ENCODE results near the gene NLN. TPM values are rescaled to one million over a fixed set of nuclear protein-coding genes. Genes with fewer than 3 reads are reported as not detected.
"Not testable (repeated sequence)": the region's sequence is repeated elsewhere in the genome, so short reads cannot be mapped to it uniquely, and the experiment has no call there.

Gene NLN
- total RNA-seq, 1 donor from 2014 or later, result 31.5 TPM

DNA sequence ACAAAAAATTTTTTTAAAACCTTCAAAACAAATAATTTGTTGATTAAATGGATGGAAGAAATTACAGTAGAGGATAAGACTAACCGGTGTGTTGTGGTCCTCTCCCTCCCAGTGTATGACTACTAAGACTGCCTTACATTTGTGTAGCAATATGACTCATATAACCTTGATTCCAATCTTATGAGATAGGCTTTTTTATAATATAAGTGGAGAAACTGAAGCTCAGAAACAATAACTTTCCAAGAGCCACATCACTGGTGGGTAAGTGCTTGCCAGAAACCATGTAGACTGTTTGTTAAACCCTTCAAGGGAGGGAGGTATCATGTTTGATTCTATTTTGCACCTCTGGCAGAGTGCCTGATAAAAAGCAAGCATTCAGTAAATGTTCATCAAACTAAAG is 47.5 kb downstream of the NLN start:
- DNase-seq (ENCODE audit: low spot score), result no peak

DNA sequence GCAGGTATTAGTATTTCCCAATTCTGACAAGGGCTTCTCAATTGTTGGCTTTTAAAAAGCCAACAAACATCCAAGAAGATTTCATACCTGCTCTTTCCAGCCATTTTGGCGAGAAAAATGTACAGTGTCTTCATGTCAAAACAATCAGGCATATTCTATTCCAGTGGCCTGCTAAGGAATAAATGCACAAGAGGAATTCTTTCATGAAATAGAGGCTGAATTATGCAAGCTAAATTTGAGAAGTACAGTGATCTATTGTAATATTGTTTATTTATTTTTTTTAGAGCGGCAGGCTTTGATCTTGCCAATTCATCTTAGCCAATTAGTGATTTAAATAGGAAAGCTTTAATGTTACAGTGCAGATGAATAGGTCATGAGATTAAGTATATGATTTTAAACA is 49.3 kb downstream of the NLN start:
- DNase-seq (ENCODE audit: low spot score), result no peak

DNA sequence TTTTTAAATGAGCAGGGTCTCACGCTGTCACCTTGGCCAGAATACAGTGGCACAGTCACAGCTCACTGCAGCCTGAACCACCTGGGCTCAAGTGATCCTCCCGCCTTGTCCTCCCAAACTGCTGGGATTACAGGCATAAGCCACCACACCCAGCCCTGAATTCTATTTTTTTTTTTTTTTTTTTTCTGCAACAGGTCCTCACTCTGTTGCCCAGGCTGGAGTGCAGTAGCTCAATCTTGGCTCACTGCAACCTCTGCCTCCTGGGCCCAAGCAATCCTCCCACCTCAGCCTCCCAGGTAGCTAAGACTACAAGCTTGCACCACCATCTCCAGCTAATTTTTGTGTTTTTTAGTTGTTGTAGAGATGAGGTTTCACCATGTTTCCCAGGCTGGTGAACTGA is 51.0 kb downstream of the NLN start:
- not testable (repeated sequence) for DNase-seq (ENCODE audit: low spot score)

DNA sequence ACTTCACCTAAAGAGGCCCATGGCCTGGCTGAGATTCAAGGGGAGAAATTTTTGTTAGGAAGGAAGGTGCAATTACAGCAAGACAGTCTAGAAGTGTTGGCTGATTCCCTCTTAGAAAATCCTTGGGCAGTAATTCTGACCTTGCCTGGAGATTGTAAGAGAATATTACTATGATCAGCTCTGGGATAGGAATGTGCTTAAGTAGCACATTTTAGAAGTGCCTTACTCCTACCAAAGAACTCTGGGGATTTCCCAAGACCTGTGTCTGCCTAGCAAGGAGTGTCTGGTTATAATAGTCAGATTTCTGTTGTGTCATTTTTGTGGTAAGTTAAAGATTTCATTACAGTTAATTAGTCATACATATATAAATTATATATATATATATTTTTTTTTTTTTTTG is 52.3 kb downstream of the NLN start:
- no peak for DNase-seq (ENCODE audit: low spot score)

DNA sequence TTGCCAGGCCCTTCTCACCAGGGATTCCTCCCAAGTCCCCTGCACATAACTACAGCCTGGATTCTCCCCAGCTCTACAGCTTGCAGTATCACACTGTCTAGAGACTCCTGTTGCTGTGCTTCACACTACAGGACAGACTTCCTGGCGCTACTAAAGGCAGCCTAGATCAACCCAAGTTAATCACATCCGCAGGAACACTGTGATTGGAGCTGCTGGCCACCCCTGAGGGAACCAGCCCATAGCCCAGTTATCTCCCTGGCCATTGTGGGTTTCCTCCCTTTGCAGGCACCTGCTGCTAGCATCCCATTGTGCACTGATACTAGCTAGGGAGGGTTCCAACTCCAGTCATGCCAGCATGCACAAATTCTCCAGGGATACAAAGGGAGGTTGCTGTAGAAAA is 53.5 kb downstream of the NLN start:
- DNase-seq (ENCODE audit: low spot score), result no peak

DNA sequence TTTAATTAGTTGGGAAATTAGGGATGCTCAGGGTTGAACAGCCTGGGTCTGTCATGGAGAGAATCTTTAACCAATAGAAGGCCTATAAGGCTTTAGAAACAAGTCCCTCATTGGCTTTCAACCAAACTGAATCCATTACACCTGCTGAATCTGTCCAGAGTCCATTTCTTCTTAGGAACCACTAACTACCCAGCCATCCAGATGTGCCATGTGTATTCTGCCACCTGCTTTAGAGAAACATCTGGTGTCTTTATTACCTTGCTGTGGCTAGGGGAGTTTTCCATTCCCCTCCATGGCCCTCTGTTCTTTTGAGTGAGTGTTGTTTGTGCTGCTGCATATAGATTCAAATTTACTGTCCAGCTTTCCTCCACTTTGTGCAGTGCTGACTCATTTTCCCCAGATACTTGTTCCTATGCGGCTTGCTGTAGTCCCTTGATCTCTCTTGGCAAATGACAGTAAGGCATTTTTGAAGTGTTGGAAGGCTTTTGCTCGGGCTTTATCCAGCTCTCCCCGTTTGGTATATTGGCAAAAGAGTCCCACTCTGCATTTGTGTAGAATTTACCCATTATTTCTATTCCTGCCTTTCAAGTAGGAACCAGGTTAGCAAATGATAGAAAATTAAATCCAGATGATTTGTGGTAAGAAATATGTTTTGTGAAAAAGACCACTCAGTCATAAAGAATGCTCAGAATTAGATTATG is 54.6 kb downstream of the NLN start:
- no peak for DNase-seq (ENCODE audit: low spot score)

DNA sequence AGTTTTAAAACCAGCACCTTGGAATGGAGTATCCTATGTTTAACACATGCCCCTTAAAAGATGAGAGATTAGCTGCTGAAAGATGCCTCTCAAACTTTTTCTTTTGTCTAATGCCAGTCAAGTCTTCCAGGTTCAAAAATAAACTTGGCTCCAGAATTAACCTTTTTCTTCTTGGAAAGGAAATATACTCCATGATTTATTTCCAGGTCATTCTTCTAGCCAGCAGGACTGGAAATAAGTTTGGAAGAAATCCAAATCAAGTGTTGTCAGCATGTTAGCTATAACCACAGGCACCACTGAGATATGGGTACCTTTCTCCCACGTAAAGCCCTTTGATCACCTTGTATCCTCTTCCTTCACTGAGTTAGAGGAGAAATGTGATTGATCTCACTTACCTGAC is 56.1 kb downstream of the NLN start:
- DNase-seq (ENCODE audit: low spot score), result no peak

DNA sequence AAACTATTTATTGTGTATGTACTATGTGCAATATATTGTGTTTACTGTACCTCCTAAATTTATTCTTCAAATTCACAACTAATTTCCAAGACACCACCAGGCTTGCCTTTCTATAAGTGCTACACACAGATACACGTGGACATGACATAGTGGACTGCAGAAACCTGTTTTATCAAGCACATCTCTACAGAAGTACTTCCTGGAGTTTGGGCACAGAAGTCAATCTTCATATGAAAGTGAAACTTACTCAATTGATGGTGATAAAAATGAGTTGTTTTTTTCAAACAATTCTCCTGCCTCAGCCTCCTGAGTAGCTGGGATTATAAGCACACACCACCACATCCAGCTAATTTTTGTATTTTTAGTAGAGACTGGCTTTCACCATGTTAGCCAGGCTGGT is 57.6 kb downstream of the NLN start:
- no peak for DNase-seq (ENCODE audit: low spot score)

DNA sequence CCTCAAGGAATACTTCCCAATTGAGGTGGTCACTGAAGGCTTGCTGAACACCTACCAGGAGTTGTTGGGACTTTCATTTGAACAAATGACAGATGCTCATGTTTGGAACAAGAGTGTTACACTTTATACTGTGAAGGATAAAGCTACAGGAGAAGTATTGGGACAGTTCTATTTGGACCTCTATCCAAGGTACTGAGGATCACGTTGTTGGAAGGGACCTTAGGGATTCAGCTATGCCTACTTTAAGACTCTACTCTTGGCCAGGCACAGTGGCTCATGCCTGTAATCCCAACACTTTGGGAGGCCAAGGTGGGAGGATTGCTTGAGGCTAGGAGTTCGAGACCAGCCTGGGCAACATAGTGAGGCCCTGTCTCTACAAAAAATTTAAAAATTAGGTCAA is 66.3 kb downstream of the NLN start:
- not testable (repeated sequence) for DNase-seq (ENCODE audit: low spot score)

DNA sequence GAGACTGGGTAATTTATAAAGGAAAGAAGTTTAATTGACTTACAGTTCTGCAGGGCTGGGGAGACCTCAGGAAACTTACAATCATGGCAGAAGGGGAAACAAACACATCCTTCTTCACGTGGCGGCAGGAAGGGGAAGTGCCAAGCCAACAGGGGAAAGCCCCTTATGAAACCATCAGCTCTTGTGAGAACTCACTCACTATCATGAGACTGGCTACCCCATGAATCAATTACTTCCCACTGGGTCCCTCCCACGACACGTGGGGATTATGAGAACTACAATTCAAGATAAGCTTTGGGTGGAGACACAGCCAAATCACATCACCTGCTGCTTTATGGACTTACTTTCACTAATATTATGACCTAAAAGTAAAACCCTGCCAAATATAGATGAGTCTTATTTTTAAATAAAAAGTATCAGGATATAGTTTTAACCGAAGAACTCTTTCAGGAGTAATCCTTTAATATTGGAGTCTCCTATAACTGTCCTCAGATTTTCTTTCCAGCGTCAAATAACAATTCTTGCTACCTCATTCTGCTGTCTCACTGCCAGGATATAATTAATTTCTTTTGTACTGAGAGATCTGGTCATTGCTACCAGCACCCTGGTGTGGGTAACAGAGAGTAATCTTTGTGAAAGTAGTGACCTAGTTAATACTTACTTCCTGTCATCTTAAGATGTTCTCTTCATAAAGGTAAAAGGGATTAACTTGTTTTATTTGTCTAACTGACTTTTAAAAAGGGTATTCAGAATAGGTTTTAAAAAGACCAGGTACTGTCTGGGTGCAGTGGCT is 68.6 kb downstream of the NLN start:
- no peak for DNase-seq (ENCODE audit: low spot score)

DNA sequence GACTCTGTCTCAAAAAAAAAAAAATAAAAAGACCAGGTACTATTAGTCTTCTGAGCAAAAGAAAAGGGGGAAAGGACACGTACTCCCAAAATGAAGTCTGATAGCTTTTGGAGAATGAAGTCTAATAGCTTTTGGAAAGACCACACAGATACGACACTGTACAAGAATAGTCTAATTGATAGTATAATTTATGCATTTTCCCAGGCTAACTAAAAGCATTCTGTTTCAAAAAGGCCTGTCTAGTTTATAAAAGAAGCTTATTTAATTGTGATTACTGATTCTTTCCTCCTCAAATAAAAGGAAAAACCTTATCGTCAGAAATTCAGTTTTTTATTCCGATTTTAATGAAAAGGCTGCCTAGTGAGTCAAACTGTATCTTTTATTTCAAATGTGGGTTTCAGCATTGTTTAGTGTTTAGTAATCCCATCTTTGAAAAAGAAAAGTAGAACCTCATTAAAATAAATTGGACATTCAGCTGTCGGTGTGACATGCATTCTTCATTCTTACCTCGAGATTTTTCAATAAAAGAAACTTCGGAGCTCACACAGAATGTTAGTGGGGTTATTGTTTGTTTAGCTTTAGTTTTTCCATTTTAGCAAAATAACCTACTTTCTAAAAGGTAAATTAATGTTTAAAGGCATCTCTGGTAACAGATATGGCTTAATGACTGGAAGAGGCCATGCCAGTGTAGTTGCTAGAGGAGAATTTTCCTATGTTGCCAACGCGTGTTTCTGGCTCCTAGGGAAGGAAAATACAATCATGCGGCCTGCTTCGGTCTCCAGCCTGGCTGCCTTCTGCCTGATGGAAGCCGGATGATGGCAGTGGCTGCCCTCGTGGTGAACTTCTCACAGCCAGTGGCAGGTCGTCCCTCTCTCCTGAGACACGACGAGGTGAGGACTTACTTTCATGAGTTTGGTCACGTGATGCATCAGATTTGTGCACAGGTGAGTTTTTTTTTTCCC is 70.0 kb downstream of the NLN start:
- no peak for DNase-seq (ENCODE audit: low spot score)

DNA sequence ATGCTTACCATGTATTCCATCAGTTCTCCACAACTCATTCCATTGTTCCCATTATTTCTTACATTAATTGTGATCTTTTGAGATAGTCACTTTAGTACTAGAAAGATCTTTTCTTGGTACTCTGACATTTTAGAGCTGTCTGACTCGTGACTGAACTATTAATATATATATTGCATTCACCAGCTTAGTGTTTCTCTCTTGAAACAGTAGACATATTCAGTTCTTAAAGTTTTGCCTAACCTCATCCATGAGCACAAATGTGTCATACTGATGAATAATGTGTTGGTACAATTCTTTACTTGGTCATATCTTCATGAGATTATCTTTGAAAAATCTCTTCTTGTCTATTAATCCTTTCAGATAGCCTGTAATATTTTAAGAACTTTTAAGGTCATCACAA is 74.3 kb downstream of the NLN start:
- DNase-seq (ENCODE audit: low spot score), result no peak

DNA sequence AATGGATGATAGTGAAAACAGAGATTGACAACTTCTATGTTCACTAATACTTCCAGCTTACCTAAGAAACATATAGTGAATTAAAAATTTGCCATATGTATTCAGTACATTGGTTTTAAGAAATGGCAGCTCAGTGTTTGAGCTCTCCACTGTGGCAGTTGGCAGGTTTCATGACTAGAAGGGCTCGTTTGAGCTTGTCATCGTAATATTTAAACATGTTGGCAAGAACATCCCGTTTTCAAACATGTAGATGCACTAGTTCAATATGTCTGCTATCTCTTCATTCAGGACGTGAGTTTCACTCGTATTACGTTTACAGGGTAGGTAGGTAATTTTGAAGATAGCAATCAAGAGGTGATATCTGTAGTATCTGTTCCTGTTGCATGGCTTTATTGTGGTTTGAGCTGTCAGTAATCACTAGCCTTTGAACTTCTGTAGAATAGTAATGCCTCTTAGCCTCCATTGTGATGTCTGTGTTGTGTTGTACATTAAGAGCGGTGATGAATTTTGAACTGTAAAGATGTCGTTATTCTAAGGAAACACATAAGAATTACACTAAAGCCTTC is 74.8 kb downstream of the NLN start:
- no peak for DNase-seq (ENCODE audit: low spot score)

DNA sequence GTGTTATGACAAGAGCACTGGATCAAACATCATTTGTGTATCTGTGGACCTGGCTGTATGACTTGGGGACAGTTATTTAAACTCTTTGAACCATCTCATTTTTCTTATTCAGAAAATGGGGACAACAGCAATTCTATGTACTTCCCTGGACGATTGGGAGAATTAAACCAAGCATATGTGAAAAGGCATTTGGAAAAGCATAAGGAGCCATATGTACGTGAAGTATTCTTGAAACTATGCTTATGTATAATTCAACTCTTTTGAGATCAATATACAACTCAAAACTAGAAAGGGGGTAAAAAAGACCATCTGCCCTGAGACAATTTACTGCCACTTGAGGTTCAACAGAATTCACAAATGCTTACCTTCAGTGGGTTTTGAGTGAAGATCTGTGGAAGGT is 75.5 kb downstream of the NLN start:
- no peak for DNase-seq (ENCODE audit: low spot score)

DNA sequence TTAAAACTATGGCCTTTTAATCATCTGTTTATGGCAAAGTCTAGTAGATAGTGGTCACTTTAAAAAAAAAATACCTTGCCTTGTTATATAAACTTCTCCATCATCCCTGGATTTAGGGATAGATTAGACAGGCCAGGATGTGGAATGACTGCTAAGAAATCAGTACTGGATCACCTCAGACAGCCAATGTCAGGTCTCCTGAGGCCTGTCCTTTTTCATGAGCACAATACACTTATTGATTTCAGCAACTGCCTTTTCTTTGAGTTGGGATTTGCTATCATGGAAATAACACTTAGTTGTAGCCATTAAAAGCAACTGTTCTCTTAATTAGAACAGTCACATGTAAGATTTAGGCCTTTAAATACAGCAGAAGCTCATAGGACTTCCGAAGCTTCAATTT is 77.9 kb downstream of the NLN start:
- no peak for DNase-seq (ENCODE audit: low spot score)

DNA sequence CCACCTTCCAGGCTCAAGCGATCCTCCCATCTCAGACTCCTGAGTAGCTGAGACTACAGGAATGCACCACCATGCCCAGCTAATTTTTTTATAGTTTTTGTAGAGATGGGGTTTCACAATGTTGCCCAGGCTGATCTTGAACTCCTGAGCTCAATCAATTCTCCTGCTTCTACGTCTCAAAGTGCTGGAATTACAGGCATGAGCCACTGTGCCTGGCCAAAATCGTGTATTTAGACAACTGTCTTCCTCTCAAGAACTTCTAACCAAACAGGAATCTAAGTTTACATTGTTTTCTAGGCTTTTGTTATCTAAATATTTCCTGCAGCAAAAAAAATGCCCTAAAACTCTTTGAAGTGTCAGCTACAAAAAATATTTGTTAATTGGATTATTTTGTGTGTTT is 78.8 kb downstream of the NLN start:
- no peak for DNase-seq (ENCODE audit: low spot score)

DNA sequence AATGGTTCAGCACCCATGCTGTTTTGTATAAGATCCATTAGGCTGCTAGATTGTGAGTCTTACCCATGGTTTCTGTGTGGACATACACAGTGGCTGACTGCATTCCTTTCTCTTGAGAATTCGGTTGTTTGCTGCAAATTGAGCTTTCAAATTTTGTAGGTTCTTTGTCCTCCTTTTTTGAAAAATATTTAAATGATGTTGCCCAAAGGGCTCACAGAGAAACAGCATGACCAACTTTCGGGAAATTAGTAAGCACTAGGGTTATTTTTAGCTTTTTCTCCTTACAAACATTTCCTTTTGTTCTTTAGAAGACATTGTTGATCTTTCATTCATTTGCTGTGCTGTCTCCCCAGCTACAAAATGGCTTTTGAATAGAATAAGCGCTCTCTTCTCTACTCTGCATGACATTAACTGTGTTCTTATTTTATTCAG is 79.4 kb downstream of the NLN start:
- no peak for DNase-seq (ENCODE audit: low spot score)

DNA sequence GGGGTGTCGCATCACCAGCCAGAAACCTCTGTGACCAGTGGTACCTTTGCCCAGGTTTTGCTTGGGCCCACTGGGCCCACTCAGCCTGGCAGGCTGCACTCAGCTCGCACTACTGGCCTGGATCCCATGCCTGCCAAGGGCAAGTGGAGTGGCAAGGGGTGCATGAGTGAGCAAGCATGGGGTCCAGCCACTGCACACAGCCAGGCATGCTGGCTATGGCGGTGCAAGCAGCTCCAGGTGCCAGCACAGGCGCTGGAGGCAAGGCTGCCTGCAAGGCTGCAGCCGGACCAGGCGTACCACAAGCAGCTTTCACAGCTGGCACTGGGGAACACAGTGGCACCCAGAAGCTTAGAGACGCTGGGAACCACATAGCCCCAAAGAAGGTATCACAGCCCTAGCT is 80.1 kb downstream of the NLN start:
- no peak for DNase-seq (ENCODE audit: low spot score)

DNA sequence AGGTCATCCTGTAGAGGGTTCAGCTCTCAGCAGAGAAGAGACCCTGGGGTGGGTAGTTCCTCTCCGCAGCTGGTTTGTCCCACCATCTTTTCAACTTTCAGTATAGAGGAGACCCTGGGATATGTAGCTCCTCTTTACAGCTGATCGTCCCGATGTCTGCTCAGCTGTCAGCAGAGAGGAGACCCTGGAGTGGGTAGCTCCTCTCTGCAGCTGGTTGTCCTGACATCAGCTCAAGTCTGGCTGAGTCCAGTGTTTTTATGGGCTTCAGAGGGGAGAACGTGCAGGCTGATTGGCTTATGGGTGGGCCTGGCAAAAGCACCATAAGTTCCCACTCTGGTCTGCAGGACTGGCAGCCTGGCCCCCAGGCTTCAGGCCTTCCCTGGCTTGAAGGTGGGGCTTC is 80.8 kb downstream of the NLN start:
- DNase-seq (ENCODE audit: low spot score), result no peak

DNA sequence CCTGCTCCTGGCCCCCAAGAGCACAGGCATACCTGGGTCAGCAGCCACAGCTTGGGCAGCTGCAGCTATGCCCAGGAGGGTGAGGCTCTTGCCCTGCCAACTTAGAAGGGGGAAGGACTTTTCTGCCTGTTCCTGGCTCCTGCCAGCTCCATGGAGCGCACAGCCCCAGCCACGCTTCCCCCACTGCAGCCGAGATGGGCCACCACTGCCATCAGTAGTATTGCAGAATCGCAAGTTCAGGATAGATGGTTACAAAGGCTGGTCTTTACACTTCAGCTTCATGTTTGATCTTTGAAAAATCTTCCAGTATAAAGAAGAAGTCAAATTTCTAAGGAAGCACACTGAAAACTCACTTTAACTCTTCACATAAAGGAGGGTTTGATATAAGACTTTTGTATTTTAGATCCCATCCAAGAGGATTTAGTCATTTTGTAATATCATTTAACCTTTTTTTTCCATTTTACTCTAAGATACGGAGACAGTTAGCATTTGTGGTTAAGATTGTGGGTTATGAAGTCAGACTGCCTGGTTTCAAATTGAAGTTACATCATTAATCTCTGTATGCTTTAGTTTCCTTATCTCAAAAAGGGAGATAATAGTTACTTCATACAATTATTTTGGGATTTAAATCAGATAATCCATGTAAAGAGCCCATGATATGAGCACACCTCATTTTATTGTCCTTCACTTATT is 81.8 kb downstream of the NLN start:
- no peak for DNase-seq (ENCODE audit: low spot score)

DNA sequence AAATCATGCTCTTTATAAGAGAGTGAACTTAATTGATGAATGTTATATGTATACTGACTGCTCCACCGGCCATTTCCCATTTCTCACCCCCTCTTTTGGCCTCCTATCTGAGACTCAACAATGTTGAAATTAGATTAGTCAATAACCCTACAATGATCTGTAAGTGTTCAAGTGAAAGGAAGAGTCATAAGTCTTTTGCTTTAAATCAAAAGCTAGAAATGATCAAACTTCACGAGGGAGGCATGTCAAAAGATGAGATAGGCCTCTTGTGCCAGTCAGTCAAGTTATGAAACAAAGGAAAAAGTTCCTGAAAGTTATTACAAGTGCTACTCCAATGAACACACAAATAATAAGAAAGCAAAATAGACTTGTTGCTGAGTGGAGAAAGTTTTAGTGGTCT is 83.1 kb downstream of the NLN start:
- DNase-seq (ENCODE audit: low spot score), result no peak
